NCI-H446 treated with DMSO at 0.1 percent for 48 hours (cell line): ENCODE results near the gene LNPEP.
"Not testable (repeated sequence)": the region's sequence is repeated elsewhere in the genome, so short reads cannot be mapped to it uniquely, and the experiment has no call there.

Source experiments
- DNase-seq: peaks from one replicate; lab custom pipeline; 2025; lab: John Stamatoyannopoulos, UW

LNPEP gene

DNA sequence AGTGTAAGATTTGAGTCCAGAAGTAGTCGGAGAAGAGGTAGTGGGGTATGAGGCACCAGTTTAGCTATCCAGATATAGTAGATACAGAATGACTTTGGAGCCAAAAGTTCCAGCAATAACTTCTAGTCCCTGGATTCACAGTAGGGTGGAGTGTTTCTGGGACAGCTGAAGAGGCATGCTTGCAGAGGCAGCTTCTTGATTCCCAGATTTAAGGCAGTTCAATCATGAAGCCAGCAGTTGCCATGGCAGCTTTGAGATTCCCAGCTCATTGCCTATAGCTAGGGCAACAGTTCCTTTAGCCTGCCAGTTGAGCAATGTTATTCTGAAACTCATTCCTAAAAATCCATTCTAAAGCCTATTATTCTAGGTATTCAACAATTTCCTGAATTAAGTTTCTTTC, 127.4 kb downstream of the LNPEP start:
- DNase-seq, result no peak

DNA sequence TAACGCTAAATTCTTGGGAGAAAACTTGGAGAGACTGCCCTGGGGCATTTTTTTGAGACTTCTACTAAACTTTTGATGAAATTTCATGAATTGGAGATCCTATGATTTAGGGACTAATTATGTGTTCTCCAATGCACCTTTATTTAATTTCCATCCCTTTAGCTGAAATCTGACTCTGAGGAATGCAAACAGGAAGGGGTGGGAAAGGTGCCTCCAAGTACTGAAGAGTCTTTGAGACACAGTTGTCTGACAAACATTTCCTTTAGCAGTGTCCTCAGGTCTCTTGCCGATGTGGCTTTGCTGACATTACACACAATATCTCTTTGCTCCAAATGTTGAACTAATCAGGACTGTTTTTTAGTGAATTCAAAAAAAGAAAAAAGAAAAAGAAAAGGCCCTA, 129.6 kb downstream of the LNPEP start:
- no peak for DNase-seq

GRCh38 chr5:97067296-97067850, 131.5 kb downstream of the LNPEP start:
- DNase-seq, result no peak

GRCh38 chr5:97070234-97070633, 134.4 kb downstream of the LNPEP start:
- no peak for DNase-seq

DNA sequence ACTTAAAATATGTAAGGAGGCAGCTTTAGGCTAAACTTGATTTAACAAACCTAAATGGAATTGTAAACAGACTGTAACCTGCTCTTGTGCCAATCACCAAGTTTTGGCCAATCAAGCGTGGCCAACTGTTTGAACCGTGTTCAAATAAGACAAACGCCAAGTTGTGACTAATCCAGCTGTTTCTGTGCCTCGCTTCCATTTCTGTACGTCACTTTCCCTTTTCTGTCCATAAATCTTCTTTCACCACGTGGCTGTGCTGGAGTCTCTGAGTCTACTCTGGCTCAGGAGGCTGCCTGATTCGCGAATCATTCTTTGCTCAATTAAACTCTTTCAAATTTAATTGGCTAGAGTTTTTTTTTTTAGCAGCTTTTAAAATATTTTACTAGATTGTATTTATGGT, 135.2 kb downstream of the LNPEP start:
- DNase-seq, result peak; percentile 93

DNA sequence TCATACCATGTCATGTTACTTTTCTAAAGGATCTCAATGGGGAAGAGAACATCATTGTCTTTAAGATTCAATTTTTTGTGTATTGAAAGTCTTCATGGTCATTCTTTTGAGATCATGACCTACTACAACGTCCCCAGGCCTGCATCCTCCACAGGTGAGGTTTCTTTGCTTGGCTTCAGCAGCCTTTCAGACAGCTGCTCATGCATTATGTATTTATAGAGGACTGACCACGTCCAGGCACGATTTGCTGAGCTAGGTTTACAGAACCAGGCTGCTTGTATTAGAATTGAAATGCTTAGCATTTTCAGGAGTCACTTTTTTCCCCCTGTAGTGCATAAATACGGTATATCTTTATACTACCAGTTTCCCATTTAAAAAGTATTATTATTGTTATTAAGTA, 136.1 kb downstream of the LNPEP start:
- no peak for DNase-seq

GRCh38 chr5:97072696-97073095, 136.8 kb downstream of the LNPEP start:
- peak; percentile 17 for DNase-seq

DNA sequence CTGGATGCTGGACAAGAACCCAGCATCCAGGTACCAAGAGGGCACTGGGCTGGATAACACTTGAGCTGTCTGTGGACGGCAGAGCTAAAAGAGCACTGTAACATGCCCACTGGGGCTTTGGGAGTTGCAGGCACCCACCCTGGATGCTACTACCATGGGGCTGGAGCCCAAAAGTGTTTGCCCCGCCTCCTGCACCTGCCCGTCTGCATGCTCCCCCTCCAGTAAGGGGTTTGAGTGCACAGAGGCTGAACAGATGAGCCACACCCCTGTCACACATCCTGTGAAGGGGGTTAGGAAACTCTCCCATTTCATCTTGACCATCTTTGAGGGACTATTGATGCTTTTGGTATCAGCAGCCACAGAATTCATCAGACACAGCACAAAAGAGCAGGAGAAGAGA, 137.5 kb downstream of the LNPEP start:
- no peak for DNase-seq

GRCh38 chr5:97074859-97075489, 139.1 kb downstream of the LNPEP start:
- DNase-seq, result no peak

- DNase-seq, result no peak
Measured at GRCh38 chr5:97075649-97076048, 139.8 kb downstream of the LNPEP start.

GRCh38 chr5:97076098-97076497, 140.2 kb downstream of the LNPEP start:
- no peak for DNase-seq

DNA sequence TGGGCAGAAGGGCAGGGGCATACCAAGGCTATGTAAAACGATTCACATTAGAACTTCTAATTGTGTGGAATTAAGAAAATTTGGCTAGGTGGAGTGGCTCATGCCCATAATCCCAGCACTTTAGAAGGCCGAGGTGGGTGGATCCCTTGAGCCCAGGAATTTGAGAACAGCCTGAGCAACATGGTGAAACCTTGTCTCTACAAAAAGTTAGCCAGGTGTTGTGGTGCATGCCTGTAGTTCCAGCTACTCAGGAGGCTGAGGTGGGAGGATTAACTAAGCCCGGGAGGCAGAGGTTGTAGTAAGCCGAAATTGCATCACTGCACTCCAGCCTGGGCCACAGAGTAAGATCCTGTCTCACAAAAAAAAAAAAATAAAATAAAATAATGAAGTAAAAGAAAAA, 141.4 kb downstream of the LNPEP start:
- DNase-seq, result no peak

DNA sequence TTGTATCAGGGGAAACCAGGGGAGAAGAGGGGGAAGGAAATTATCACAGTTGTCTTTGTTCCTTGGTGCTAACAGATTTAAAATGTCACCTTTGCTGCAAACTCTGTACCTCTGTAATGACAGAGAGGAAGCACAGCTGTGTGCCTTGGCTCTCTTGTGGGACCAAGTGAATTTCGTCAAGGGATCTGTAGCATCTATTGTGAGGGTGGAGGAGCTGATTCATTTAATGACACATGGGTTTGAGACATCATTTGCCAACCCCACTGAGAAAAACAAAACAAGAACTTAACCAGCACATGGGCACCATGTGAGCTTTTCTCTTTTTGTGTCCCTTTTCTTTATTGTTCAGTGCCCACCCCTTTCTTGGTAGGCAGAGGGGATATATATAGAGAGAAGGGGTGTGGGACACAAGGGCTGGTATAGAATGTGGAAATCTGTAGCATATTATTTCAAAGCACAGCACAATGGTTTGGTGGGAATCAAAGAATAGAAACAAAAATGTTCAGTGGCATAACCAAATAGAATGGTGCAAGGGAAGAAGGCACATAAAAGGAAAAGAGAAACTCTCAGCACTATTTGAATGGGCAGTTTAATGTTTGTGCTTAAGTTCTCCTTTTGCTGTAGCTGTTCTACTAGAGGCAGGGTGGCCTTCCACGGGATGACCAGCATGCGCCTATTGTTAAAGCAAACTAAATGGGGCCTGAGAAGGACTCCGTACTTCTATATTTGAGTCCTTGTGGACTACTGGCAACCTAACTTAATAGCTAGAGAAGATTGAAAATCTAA, 143.3 kb downstream of the LNPEP start:
- DNase-seq, result no peak

DNA sequence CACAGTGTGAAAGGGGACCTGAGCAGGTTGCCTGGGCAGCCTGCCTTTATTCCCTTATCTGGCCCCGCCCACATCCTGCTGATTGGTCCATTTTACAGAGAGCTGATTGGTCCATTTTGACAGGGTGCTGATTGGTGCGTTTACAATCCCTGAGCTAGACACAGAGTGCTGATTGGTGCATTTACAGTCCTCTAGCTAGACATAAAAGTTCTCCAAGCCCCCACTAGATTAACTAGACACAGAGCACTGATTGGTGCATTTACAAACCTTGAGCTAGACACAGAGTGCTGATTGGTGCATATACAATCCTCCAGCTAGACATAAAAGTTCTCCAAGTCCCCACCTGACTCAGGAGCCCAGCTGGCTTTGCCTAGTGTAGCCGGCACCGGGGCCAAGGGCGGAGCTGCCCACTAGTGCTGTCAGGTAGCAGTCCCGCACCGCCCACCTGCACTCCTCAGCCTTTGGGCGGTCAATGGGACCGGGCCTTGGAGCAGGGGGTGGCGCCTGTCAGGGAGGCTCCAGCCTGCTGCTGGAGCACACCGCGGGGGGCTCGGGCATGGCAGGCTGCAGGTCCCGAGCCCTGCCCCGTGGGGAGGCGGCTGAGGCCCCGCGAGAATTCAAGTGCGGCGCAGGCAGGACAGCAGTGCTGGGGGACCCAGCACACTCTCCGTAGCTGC, 149.0 kb downstream of the LNPEP start:
- not testable (repeated sequence) for DNase-seq

DNA sequence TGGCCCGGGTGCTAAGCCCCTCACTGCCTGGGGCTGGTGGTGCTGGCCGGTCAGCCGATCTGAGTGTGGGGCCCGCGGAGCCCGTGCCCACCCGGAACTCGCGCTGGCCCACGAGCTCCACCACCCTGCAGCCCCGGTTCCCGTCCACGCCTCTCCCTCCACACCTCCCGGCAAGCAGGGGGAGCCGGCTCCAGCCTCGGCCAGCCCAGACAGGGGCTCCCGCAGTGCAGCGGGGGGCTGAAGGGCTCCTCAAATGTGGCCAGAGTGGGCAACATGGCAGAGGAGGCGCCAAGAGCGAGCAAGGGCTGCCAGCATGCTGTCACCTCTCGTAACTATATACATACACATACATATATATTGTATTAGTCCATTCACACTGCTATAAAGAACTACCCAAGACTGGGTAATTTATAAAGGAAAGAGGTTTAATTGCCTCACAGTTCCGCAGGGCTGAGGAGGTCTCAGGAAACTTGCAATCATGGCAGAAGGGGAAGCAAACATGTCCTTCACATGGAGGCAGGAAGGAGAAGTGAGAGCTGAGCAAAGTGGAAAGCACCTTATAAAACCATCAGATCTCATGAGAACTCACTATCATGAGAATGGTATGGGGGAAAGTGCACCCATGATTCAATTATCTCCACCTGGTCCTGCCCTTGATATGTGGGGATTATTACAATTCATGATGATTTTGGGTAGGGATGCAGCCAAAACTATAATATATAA, 149.7 kb downstream of the LNPEP start:
- DNase-seq, result no peak
